Activated T-cell treated with anti-CD3 and anti-CD28 coated beads for 24 hours (primary cell): ENCODE data around the gene CDK14.
"Not testable (repeated sequence)": the region's sequence is repeated elsewhere in the genome, so short reads cannot be mapped to it uniquely, and the experiment has no call there.

ENCODE experiments used
- DNase-seq: peaks from one replicate; pipeline ENCODE4 v3.0.0-alpha.2; 2020; ENCODE audit warnings: low read depth

CDK14 gene

DNA sequence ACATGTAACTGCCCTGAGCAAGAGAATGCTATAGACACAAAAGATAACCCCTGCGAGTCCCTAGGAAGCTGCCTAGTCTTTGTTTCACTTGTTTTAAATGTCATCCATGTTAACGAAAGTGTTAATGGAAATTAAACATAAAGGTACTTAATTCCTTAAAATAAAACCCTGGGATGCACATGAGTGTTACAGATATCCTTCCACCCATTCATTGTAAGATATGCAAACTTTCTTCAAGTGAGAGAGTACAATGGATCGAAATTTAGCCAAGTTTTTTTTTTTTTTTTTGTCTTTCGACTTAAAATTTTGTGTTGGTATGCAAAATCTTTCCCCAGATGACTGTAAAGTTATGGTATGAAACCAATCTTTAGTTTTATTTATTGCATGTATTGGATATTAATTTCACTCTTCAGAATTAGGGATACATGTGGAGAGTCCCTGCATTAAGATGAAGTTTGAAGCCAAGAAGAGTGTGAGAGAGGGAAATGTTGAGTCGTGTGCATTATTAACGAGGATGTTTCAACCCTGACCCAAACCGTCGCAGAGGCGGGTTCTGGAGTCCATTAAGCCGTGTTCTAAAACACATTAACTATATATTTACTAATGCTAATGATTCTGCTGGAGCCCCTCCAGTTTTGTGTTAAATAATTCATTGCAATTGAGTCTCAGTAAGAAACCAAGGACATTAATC, 1.6 kb downstream of the CDK14 start:
- no peak for DNase-seq

DNA sequence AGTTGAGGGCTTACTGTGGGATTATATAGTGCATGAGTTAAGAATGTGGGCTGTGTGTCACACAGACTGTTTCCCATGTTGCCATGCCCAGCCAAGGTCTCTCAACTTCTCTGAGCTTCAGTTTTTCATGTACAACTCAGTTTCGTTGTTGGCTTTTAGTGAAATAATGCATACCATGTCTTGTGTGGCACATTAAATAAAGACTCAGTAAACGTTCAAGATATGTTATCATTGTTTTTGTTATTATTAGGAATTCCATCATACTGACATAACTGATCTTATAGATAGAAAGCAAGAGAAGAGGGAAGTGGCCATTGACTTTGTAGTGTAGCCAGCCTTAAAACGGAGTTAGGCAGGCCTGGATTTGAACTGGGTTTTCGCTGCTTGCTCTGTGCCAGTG, 2.9 kb downstream of the CDK14 start:
- no peak for DNase-seq

DNA sequence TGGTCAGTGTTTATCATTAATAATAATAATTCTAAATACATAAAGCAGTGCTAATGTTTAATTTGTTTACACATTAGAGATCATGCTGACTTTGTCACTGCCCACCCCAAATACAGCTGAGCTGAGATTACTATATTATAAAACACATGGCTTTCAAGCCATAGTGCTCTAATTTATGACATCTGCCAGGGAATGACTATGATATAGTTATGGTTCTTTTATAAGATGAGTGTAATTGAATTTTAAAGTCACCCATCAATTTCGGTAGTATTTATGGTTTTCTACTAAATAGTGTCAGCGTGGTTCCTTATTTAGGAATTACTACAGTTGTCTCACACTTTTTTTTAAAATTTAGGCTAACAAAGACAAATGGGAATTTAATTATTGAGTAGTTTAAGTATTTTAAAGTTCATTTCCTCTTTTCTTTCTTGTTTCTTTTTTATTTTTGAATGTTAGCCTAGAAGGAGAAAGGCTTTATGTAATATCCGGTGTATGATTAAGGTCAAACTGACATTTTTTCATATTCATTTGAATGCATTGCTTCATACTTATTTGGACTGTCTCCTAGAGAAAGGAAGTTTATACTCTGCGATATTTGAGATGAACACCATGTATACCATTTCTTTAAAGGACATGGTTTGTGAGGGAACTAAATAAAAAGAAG, 3.9 kb downstream of the CDK14 start:
- DNase-seq = no peak

DNA sequence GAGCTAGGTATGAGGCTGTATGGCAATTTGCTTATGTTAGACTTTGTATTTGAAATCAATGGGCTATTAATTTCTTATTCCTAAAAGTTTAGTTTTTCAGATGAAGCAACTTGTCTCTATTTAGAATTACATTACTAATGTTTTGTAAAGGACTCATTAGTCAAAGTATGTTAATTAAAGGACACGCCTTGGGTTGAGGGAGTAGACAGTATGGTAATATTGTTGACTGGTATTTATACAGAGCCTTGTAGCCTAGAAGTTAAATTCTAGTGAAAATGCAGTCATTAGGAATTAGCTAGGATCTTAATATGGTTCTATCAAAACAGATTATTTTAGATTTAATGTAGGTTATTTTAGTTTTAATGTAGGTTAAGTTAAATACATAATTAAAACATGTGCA, 6.2 kb downstream of the CDK14 start:
- DNase-seq = no peak

DNA sequence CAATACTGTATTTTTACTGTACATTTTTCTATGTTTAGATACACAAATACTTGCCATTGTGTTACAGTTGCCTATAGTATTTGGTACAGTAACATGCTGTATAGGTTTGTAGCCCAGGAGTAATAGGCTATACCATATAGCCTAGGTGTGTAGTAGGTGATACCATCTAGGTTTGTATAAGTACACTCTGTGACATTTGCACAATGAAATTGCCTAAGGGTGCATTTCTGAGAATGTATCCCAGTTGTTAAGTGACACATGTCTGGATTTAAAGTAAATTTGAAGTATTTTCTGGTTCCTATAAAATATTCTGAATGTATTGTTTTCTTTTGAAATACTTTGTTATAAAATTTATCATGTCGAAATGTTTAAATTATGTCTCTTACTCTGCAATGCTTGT, 7.2 kb downstream of the CDK14 start:
- no peak for DNase-seq

DNA sequence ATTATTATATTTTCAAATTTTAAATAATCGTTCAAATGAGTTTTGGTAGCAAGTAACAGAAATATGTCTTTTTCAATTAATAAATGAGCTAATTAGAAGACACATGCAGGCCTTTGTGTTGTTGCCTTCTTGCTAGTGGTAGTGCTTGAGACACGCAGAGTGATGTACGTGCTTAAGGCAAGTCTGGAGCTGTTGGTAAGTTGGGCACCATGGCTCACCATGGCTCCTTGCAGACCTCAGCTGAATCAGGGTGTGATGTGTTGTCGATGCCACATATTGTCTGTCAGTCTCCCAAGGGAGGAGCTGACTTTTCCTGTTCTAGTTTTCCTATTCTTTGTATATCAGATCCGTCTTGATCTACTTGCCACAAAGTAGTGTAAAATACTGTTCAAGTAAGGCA, 8.3 kb downstream of the CDK14 start:
- DNase-seq = no peak

DNA sequence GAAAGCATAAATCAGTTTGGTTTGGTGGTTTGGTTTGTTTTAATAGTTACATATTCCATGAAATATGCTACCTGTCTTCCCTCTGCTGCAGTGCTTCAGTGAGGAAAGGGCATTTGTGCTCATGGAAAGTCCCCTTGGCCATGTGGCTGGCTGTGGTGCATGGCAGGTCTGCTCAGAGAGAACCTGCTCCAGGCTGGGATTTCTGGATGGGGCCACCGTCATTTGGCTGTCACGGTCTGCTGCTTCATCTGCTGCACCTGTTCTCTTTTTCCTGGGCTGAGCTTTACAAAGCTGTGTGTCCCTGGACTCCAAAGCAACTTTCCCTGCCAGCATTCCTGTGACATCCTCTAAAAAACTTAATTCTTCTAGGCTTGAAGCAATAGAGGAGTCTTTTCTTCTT, 8.9 kb downstream of the CDK14 start:
- DNase-seq = no peak

DNA sequence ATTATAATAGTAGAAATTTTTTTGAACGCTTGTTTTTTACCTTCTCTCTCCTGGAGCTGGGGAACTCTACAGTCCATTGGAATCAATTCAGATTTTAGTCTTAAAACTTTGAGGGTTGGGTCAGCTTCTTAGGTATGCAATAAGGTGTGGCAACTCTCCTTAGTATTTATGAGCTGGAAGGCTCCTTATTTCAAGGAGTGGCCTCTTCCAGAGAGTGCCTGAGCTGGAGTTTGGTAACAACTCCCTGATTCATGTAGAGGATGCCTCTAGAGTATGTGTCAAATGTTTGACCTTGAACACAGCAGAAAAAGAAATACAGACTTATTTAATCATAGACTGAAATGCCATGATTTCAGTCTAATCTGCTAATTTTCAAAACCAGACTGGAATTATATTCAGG, 11.1 kb downstream of the CDK14 start:
- DNase-seq = no peak

DNA sequence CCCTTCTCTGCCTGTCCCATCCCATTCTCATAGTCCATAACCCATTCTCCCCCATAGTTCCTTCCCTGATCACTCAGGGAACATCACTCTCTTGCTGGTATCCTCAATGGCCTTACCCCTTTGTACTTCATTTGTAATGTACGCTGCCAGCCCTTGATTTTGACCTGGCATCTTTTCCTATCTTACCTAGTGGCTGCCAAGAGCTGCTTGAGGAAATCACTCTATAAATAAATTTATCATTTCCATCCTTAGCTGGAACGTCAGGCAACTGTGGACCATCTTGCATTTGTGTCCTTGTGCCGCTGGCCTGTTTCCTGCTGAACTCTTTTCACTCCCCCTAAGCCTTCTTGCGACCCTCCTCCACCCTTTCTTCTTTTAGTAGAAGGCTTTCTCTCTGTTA, 14.0 kb downstream of the CDK14 start:
- DNase-seq = no peak

DNA sequence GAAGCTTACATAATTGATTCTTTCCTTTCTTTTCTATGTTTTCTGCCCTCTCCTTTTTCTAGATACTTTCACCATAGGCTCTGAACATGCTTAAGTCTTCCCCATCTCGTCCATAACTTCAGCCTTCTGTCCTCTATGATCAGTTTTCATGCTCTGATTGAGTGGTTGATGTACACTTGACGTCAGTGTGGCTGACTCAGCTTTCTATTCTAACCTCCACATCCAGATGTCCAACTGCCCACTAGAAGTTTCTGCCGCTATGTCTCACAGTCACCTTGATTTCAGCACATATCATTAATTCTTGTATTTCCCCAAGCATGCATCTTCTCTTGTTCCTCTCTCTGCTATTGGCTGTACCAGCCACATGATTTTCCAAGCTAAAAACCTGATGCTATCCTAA, 15.0 kb downstream of the CDK14 start:
- no peak for DNase-seq

DNA sequence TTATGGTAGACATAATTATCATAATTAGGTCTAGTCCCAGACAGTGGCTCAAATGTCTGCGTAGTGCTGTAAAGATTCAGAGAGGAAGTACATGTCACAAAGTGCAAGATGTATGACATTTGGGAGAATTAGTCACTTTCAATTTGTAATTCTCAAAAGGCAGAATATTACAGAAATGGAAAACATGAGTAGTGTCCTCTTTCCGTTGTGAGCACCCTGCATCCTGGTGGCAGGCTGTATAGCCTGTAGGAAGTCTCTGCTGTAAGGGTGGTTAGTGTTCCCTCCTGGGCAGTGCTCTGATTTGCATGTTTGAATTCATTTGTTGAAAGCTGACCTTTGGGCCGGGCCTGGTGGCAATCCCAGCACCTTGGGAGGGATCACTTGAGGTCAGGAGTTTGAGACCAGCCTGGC, 17.0 kb downstream of the CDK14 start:
- no peak for DNase-seq

DNA sequence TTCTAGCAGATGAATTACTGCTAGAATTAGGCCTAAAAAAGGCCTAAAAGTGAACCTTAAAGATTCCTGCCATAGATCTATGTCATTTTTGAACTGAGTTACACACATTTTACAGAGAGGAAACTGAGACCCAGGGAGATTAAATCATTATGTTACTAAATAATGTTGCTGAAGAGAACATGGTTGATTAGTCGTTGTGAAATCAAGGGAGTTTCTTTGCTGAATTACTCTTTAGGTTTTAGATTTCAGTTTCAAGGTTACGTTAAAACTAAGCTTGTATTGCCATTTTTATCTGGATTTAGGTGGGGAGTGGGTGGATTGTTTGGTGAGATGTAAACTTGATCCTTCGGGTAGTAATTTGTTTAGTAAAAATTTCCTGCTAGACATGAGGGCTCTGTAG, 21.3 kb downstream of the CDK14 start:
- no peak for DNase-seq

DNA sequence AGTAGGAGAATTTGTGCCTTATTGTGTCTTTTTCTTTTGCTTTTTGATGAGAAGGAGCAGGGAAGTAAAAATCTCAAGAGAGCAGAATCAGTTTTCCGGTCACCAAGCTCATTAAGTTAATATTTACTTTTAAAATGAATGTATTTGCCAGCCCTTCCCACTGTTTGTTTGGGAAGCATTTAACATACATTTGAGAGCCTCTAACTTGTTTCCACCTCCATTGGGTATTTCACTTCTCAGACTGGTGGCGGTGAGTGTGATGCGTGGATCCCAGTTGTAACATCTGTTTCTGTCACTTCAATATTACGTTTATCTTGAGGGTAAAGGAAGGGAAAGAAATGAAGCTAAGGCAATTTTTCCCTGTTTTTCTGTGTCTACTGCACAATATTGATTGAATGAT, 22.8 kb downstream of the CDK14 start:
- DNase-seq = no peak

DNA sequence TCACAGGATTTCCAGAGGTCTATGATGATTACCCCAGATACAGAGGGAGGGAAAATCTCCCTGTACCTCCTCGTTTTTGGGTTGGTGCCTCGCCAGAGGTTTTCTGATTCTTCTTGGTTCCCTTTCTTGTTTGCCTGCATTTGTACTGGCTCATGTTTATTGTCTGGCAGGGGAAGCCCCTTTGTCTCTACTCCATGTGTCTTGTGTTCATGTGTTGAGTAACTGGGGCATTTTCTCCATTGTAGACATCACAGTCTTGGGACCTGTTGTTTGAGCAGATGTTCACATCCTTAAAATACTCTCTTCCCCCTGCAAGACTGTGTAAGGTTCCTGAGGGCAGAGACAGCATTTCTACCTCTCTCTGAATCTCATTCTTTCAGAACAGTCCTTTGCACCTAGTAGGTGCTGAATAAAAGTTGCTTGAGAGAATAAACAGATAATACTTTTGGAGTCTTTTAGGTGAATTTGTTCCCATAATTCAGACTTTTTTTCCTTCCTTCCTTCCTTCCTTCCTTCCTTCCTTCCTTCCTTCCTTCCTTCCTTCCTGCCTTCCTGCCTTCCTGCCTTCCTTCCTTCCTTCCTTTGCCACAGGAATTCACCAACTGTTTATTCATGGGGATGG, 25.1 kb downstream of the CDK14 start:
- DNase-seq = no peak

DNA sequence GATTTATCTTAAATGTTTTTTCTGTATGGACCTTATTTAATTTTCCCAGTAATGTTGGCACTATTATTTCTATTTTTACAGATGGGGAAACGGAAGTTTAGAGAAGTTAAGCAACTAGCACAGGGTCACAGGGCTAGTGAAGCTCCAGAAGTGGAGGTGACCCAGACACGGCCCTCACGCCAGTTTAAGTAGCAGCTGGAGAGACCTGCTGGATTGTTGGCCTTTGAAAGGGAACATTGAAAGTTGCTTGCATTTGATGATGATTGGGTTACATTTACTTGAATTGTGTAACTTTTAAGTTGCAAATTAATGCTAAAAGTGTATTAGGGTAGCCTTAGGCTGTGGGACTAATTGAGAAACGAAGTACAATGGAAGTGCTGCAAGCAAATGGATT, 25.6 kb downstream of the CDK14 start:
- DNase-seq = no peak

DNA sequence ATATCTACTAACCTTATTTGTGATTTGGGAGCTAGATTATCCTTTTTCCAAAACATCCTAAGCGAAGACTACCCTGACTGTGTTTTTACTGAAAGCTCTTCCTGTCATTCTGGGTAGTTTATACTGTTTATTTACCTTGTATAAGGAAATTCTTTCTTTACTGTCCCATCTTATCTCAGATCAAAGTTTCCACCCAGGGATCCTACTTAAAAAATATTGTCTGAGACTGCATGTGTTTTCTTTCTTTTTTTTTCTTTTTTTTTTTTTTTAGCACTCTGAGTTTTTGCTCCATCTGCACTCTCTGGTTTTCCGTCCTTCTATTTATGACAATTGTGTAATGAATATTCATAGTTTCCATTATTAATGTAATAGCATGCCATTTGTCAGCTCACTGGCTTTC, 26.5 kb downstream of the CDK14 start:
- no peak for DNase-seq

DNA sequence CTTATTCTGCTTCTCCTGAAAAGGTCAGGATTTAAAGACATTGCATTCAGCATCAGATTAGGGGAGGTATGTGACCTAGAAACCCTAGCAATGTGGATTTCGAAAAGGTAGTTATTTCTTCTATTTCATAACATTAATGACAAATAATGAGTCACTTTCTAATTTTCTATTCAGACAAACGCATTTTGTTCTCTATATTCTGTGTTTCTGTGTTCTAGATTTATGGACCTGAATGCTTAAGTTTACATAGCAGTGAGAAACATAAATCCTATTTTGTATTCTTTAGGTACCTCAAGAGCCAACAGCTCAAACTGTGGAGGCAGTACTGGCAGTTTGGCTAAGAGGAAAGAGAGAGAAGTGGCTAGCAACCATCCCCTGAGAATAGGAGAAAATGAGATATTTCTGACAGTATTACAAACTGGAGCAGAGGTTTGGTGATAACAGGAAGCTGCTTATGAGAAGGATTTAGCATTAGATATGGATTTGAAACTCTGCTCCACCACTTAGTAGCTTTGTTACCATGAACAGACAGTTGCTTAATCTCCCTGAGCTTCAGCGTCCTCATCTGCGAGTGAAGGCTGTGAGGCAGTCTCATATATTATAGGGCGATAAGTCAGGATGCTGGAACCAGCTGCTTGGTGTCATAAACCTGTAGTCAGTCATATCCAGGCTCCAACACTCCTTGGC, 28.2 kb downstream of the CDK14 start:
- DNase-seq = no peak

DNA sequence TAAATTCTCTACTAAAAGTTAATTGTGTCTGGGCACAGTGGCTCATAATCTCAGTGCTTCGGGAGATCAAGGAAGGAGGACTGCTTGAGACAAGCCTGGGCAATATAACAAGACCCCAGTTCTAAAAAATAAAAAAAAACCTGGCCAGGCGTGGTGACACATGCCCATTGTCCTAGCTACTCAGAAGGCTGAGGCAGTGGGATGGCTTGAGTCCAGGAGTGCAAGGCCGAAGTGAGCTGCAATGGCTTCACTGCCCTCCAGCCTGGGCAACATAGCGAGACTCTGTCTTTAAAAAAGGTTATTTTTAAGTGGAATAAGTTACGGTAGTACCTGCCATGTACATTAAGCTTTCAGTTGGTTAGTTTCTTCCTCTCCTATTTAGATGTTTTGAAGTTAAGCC, 28.9 kb downstream of the CDK14 start:
- DNase-seq = no peak

DNA sequence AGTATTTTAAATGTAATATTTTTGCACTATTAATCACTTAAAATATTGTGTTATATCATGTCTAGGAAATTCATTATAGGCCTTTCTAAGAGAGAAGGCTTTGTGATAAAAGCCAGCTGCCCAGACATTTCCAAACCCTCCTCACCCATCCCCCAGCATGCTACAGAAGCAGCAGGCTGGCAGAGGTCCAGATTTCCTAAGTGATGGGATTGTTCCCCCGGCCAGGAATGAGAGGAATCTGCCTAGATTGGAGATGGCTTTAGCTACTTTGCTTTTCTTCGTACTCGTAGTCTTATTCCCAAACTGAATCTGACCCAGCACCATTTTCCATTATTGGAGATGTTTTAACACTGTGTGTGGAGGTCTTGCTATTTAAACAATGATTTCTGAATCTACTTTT, 29.4 kb downstream of the CDK14 start:
- no peak for DNase-seq

DNA sequence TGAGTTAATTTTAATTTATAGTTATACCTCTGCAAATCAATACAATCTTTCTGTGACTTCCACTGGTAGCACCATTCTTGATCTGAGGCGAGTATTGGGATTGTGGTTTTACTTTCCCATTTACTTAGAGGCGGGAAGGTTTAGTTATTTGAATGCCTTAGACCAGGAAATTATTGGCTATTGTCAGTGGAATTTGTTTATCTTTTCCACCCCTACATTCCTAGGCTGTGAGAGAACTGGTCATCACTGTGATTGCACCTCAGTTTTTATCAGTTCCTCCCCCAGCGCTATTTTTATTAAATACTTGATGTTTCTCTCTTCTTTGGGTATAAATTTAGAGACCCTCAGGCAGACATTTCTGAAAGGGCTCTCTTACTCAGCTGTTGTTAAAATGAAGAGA, 29.9 kb downstream of the CDK14 start:
- DNase-seq = no peak

DNA sequence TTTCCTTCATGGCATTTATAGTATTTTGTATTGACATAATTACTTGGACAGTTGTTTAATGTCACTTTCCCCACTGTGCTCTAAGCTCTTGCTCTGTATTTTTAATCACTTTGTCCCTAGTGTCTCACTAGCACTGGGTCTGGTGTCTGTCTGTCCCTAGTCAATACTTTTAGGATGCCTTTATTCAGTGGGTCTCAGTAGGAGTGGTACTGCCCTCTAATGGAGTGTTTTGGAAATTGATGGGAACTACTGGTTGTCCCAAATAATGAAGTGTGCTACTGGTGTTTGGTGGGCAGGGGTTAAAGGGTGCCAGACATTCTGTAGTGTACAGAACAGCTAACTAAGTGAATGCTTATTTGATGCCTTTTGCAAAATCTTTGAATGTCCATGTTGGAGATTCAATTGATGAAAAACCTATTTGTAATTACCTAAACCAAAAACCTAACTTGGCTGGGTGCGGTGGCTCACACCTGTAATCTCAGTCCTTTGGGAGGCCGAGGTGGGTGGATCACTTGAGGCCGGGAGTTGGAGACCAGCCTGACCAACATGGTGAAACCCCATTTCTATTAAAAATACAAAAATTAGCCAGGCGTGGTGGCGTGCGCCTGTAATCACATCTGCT, 33.3 kb downstream of the CDK14 start:
- DNase-seq = no peak

DNA sequence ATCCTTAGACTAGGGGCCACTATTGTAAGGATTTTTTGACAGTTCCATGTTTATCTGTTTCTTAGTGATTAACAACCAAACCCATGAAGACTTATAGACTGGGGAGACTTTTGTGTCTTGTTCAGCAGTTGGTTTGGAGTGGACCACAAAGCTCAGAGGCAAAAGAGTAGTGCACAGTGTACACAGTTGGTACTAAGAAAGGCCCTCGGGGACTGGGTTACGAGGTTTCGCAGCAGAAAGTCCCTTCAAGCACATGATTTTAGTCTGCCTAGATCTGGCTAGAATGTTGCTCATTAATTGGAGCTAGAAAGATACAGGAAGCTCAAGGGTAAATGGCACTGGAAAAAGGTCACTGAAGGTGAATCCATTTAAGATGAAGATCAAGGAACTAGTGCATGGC, 35.4 kb downstream of the CDK14 start:
- DNase-seq = no peak

DNA sequence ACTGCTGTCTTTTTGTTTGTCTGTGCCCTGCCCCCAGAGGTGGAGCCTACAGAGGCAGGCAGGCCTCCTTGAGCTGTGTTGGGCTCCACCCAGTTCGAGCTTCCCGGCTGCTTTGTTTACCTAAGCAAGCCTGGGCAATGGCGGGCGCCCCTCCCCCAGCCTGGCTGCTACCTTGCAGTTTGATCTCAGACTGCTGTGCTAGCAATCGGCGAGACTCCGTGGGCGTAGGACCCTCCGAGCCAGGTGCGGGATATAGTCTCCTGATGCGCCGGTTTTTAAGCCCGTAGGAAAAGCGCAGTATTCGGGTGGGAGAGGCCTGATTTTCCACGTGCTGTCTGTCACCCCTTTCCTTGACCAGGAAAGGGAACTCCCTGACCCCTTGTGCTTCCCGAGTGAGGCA, 43.6 kb downstream of the CDK14 start:
- not testable (repeated sequence) for DNase-seq
